Pons (tissue), 1 donor: ENCODE measurements around the gene KMT2A.
A peak's percentile ranks its signal among the peaks of the same experiment; 100 is the strongest.
"Not testable (repeated sequence)": the region's sequence is repeated elsewhere in the genome, so short reads cannot be mapped to it uniquely, and the experiment has no call there.

Experiments used
- DNase-seq: peaks from one replicate; pipeline ENCODE4 v3.0.0-alpha.2; 2016; ENCODE audit warnings: low spot score

Gene KMT2A

DNA sequence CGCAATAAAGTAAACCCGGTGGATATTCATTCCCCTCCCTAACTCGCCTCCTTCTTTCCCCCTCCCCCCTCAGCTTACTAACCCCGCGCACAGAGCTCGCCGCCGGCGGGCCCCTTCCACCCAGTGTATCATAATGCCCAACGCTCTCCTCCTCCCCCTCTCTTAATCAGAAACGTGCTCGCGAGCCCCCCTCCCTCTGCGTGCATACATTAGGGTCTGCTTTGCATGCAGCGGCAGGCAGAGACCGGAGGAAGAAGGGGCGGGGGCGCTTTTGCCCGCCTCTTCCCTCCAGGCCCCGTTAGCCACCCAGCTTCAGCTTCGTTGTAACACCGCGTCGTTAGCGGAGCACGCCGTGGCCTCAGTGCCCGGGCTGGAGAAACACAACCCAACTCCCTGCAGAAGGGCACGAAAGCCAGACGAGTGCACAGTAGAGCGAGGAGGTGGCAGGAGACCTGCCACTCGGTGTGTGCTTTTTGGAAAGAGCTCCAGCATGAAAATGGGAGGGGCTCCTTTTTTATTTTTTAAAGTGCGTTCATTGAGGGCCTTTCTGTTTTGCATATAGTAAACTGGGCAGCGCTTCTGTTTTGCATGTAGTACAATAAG, 901 bp upstream of the KMT2A start:
- no peak for DNase-seq

DNA sequence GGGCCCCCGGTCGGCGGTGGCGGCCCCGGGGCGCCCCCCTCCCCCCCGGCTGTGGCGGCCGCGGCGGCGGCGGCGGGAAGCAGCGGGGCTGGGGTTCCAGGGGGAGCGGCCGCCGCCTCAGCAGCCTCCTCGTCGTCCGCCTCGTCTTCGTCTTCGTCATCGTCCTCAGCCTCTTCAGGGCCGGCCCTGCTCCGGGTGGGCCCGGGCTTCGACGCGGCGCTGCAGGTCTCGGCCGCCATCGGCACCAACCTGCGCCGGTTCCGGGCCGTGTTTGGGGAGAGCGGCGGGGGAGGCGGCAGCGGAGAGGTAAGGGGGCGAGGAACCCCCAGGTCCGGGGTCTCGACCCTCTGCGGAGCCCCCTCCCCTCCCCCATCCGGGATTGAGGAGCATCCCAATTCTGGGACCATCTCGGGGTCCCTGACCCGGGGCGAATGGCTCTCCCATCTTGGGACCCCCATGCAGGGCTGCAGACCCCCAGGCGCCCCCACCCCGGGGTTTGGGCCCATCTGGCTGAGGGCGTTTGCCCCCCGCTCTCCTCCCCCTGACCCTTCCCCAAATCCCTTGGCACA, 431 bp downstream of the KMT2A start:
- DNase-seq = no peak

- peak; percentile 19 for DNase-seq
Measured at GRCh38 chr11:118437208-118438125, 1.2 kb downstream of the KMT2A start.

DNA sequence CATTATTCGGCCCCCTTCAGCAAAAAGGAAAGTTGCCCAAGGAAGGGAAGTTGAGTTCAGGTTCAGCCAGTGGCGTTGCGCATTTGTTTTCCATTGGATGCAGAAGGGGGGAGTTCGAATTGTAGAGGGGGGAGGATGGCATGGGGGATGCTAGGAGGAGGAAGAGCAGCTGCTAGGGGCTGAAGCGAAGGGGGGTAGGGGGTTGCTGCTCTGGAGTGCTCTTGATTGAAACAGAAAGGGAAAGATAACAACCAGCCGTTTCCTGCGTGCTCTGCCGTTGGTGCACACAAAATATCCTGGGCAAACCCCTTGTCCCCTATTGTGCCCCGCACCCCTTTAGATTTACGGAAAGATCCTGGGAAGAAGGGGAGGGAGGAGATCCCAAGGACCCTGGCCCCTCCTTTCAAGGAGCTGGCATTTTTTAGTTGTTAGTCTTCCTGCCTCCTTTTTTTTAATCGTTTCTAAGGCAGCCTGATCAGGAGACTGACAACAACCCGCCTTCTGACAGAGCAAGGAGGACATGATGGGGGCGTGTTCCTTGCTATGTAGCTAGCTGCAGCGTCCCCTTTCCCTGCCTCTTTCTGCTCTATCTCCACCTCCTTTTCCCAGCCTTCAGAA, 2.1 kb downstream of the KMT2A start:
- DNase-seq = peak; percentile 61

- no peak for DNase-seq
Measured at GRCh38 chr11:118439646-118440045, 3.4 kb downstream of the KMT2A start.

- no peak for DNase-seq
Measured at GRCh38 chr11:118441770-118442275, 5.5 kb downstream of the KMT2A start.

- no peak for DNase-seq
Measured at GRCh38 chr11:118442301-118442700, 6.0 kb downstream of the KMT2A start.

DNA sequence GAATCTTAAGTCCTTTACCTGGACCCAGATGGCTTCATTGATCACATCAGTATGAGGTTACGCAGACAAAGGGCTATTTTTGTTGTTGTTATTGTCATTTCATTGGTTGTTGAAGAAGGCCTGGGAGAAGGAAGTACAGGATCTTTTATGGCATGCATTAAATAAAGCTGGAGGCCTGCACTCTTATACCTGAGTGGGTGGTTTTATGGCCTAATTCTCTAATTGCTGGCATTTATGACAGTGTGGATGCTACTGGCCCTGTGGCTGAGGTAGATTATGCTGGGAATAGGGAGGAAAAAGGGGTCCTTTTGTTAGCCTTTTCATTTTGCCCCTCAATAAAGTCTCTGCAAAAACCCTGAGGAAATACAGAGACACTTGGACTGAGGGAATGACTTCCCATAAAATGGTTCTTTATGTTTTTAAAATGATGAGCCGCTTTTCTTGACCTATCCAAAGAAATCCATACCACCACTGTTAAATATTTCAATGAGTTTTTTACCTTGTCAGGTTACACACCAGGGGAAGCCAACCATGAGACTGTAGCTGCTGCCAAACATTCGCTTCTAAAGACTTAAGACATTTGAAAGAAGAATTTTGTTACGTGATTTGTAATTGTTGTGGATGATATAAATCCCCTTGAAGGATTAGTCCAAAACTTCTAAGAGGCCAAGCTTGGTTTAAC, 6.8 kb downstream of the KMT2A start:
- DNase-seq = no peak

DNA sequence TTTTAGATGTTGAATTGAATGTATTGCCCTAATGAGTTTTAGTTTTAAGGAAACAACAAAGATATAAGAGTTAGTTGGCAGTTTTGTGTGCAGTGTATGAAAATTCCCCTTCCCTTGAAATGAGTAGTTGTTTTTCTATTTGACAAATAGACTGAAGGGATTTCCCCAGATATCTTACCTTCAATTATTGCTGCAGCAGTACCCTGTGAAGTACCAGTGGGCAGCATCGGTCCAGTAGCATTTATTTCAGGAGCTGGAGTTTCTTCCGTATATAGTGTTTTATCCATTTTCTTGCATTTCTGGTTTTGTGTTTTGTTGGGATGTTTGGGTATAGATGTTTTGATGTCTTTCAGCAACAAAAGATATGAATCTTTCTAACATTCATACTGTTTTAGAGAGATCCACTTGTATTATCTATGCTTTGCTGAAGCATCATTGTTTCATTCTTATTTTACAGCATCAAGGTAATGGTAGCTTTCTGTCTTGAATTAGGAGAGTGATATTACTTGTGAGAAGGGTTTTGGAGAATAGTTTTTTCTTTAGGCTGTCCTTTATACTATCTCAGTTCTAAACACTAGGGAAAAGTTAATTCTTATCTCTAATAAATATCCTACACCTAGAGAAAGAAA, 7.4 kb downstream of the KMT2A start:
- no peak for DNase-seq

DNA sequence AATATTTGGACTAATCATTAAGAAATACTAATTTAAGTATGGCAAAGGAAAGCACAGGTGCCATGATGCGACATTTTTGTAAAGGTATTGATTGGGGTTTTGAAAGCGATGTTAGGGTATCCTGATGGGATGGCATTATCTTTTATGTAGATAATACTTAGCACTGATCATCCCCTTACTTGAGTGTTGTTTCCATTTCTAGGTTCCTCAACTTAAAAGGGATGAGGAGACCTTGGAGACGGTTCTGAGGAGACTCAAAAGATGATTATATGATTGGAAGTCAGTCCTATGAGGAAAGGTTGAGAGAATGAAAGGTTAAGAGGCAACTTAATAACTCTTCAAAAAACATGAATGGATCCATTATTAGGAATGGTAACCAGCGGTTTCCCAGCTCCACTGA, 11.1 kb downstream of the KMT2A start:
- DNase-seq = no peak

GRCh38 chr11:118448294-118448693, 12.0 kb downstream of the KMT2A start:
- no peak for DNase-seq

DNA sequence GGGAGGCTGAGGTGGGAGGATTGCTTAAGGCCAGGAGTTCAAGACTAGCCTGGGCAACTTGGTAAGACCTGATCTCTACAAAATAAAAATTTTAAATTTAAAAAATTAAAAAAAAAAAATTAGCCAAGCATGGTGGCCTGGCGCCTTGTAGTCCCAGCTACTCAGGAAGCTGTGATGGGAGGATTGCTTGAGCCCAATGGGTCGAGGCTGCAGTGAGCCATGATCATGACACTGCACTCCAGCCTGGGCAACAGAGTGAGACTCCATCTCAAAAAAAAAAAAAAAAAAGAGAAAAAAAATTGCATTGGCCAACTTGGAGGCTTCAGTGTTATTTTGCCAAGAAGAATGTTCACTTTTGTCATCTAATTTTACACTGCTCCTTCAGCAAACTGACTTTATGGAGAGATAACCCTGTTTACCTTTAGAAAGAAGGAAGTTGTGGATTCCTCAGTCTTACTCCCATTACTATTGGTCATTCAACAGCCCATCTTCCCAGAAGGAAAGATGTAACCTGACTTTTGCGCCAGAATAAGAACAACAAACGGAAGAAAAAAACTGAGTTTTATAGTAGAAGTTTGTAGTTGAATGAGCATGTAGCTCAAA, 13.1 kb downstream of the KMT2A start:
- DNase-seq = no peak

DNA sequence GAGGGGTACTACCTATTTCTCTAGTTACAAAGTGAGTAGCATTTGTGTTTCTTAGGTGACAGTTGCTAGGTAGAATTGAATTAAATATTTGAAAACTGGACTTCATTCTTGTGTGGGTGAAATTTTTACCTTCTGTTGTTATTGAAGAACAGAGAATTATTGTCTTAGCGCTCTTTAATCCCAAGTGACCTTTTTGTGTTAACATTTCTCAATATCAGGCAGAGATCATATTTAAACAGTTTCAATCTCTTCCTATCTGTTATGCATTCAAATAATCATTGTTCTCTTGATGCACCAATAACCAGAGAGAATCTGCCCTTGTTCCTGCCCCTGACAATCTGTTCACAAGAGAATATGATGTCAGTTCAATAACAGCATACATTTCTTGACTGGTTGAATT, 14.2 kb downstream of the KMT2A start:
- no peak for DNase-seq

- DNase-seq = peak; percentile 47
Measured at GRCh38 chr11:118462178-118462577, 25.9 kb downstream of the KMT2A start.

- DNase-seq = not testable (repeated sequence)
Measured at GRCh38 chr11:118468968-118469367, 32.7 kb downstream of the KMT2A start.

- DNase-seq = no peak
Measured at GRCh38 chr11:118471030-118471429, 34.7 kb downstream of the KMT2A start.

DNA sequence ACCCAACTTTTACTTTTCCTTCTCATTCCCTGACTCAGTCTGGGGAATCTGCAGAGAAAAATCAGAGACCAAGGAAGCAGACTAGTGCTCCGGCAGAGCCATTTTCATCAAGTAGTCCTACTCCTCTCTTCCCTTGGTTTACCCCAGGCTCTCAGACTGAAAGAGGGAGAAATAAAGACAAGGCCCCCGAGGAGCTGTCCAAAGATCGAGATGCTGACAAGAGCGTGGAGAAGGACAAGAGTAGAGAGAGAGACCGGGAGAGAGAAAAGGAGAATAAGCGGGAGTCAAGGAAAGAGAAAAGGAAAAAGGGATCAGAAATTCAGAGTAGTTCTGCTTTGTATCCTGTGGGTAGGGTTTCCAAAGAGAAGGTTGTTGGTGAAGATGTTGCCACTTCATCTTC, 37.2 kb downstream of the KMT2A start:
- DNase-seq = no peak

- DNase-seq = no peak
Measured at GRCh38 chr11:118476676-118477075, 40.4 kb downstream of the KMT2A start.

GRCh38 chr11:118481238-118481637, 44.9 kb downstream of the KMT2A start:
- not testable (repeated sequence) for DNase-seq

DNA sequence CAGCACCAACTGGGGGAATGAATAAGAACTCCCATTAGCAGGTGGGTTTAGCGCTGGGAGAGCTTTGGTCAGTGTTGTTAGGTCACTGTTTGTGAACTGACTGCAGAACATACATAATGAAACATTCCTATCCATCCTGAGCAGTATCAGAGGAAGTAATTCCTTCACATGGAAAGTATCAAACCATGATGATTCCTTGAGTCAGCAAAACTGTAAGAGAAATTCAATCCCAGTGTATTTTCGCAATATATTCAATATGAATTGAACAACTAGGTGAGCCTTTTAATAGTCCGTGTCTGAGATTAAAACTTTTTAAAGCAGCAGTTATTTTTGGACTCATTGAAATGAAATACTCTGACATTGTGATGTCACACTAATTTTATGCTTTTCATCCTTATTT, 48.1 kb downstream of the KMT2A start:
- DNase-seq = no peak

DNA sequence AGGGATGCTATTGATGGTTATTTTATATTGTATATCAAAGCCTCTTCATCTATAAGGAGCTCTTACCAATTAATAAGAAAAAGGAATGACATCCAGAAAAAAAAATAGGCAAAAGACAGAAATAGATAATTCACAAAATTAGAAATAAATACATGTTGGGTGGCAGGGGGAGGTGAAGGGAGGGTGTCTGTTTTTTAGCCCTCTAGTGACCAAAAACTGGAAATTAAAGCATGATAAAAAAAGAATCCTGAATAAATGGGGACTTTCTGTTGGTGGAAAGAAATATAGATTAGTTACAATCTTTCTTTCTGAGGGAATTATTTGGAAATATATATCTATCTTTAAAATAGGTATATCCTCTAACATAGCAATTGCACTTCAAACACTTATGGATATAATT, 49.0 kb downstream of the KMT2A start:
- no peak for DNase-seq
